GM12801 (cell line): ENCODE results near the gene CD1B.

Experiments
- CTCF ChIP-seq: IDR thresholded peaks from one replicate; pipeline ENCODE4 v1.5.1; 2011; ENCODE audit warnings: control low read depth; ENCODE audit not compliant: insufficient read length; ENCODE audit errors: extremely low read depth

CD1B gene

GRCh38 chr1:158286487-158286886 is 44.8 kb downstream of the CD1B start:
- TF ChIP-seq CTCF, result no peak

GRCh38 chr1:158285756-158286241 is 45.5 kb downstream of the CD1B start:
- no peak for TF ChIP-seq CTCF

GRCh38 chr1:158283965-158284364 is 47.4 kb downstream of the CD1B start:
- no peak for TF ChIP-seq CTCF
